ENCODE results near the gene SLC9A3.

SLC9A3 gene

DNA sequence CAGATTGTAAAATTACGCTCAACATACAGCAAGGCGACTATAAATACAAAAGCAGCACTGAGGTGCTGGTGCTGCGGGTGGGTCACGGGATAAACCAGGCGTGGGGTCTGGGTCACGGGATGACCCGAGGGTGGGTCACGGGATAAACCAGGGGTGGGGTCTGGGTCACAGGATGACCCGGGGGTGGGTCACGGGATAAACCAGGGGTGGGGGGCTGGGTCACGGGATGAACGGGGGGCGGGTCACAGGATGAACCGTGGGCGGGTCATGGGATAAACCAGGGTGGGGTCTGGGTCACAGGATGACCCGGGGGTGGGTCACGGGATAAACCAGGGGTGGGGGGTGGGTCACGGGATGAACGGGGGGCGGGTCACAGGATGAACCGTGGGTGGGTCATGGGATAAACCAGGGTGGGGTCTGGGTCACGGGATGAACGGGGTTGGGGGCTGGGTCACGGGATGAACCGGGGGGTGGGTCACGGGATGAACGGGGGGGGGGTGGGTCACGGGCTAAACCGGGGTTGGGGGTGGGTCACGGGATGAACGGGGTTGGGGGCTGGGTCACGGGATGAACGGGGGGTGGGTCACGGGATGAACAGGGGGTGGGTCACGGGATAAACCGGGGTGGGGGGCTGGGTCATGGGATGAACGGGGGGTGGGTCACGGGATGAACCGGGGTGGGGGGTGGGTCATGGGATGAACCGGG is 30.2 kb upstream of the SLC9A3 start:
- peak overlapping the region; percentile 42; the same call in 1 of the 2 replicates for H3K27ac ChIP-seq
- TF ChIP-seq CTCF (conservative IDR thresholded peaks at IDR 0.05), result no peak

- TF ChIP-seq CTCF (conservative IDR thresholded peaks at IDR 0.05), result no peak
- H3K27ac ChIP-seq, result peak overlapping the region; percentile 42; the same call in 1 of the 2 replicates
These were observed 29.6 kb upstream of the SLC9A3 start for GRCh38 chr5:553874-554273.

GRCh38 chr5:551406-551805 is 27.2 kb upstream of the SLC9A3 start:
- no peak overlapping the region for H3K27ac ChIP-seq
- no peak for TF ChIP-seq CTCF (conservative IDR thresholded peaks at IDR 0.05)

- H3K27ac ChIP-seq, result no peak overlapping the region
- no peak for TF ChIP-seq CTCF (conservative IDR thresholded peaks at IDR 0.05)
These were observed 25.0 kb upstream of the SLC9A3 start for GRCh38 chr5:549229-549628.

GRCh38 chr5:548256-548655 is 24.0 kb upstream of the SLC9A3 start:
- H3K27ac ChIP-seq, result no peak overlapping the region
- no peak for TF ChIP-seq CTCF (conservative IDR thresholded peaks at IDR 0.05)

DNA sequence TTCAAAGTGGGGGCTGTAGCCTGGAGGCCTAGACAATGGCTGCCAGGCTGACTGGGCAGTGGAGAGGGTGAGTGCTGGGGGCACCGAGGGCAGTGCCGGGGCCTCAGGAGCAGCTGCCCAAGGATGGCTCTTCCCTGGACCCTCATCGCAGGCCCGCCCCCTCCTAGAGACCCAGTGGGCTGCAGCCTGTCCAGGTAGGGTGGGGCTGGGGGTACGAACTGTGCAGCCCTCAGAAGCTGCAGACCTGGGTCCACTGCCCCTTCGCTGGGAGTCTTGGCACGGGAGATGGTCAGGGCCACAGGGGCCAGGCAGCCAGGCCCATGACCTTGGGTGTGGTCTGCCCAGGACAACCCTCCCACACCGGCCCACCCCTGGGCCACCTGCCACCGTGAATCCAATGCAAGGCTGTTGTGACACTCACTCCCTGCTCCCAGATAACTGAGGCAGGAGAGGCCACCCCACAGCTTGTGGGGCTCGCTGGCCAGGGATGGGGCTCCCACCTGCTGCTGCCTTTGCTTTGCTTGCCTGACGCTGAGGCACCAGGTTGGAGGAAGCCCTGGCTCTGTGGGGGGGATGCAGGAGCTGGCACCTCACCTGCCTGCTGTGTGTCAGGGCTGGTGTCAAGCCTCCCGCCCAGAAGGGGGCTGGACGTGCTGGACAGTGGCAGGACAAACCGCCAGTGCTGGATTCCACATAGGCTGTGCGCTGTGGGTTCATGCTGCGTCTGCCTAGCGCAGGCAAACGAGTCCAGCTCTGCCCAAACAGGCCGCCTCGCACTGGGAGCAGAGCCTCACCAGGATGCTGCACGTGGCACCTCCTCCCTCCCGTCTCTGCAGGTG is 23.1 kb upstream of the SLC9A3 start:
- H3K27ac ChIP-seq, result no peak overlapping the region
- TF ChIP-seq CTCF (conservative IDR thresholded peaks at IDR 0.05), result no peak

DNA sequence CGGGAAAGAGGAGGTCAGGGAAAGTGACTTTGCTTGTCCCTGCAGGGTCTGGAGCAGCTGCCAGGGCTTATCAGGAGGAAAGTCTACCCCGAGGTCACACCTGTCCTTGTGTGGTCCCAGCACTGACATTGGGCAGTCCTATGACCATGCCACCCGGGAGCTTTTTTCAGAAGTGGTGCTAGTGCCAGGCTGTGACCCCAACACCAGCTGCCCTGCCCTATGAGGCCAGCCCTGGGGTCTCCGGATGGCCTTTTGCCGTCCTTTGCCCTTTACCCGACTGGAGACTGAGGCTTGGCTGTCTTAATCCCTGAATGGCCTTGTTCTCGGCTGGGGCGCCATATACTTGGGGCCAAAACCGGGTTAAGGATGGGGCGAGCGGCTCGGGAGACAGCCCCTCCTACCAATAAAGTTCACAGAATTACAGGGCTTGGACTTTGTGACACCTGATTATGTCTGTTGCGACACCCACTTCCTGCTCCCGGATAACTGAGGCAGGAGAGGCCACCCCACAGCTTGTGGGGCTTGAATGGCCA is 22.2 kb upstream of the SLC9A3 start:
- TF ChIP-seq CTCF (conservative IDR thresholded peaks at IDR 0.05), result no peak
- H3K27ac ChIP-seq, result no peak overlapping the region

Measured in VCaP (cell line).